Measurements from ENCODE around the gene GALNT4.

GRCh38 chr12:89501793-89502192, 22.8 kb downstream of the GALNT4 start:
- TF ChIP-seq CTCF (conservative IDR thresholded peaks at IDR 0.05) (no peak), EZH2 (IDR thresholded peaks at IDR 0.05; ENCODE audit: low read depth) (no peak)
